CD14-positive monocyte (primary cell): ENCODE data around the gene SLC66A1. TPM values are rescaled to one million over a fixed set of nuclear protein-coding genes. Genes with fewer than 3 reads are reported as not detected.

Experiments used
- DNase-seq, 3 donors: peaks; one replicate each; pipeline ENCODE4 v3.0.0-alpha.2; 2011 to 2022
- H2AFZ ChIP-seq: 2 replicates; pipeline ENCODE4 v1.6.0; 2012; ENCODE audit warnings: mild to moderate bottlenecking, low read depth, low read length, inconsistent platforms; ENCODE audit not compliant: insufficient read depth, poor library complexity, severe bottlenecking
- H3K27ac ChIP-seq, 2 donors: 1 replicate in 1 of 2; 2 replicates in 1 of 2; pipeline ENCODE4 v1.5.1; 2012 to 2013; ENCODE audit warnings: low read length in 2 of 2, control low read depth in 1 of 2, inconsistent platforms in 1 of 2, low read depth in 1 of 2, mild to moderate bottlenecking in 1 of 2
- H3K27me3 ChIP-seq, 2 donors: one replicate each; pipeline versions ENCODE4 v1.6.0 to v1.6.1; 2011 to 2013; ENCODE audit warnings: low read length in 2 of 2; ENCODE audit not compliant: control insufficient read depth in 2 of 2, insufficient read depth in 2 of 2
- H3K36me3 ChIP-seq, 2 donors: replicated peaks in 1 of 2; 1 replicate in 1 of 2; 2 replicates in 1 of 2; pipeline versions ENCODE4 v1.5.1 to v1.6.1; 2012 to 2013; ENCODE audit warnings: low read length in 2 of 2, control low read depth in 1 of 2, inconsistent platforms in 1 of 2, mild to moderate bottlenecking in 1 of 2; ENCODE audit not compliant: insufficient read depth in 2 of 2, control insufficient read depth in 1 of 2
- H3K4me1 ChIP-seq, 2 donors: 1 replicate in 1 of 2; 2 replicates in 1 of 2; pipeline versions ENCODE4 v1.5.1 to v1.6.1; 2012 to 2013; ENCODE audit warnings: low read length in 2 of 2, control low read depth in 1 of 2, inconsistent platforms in 1 of 2, mild to moderate bottlenecking in 1 of 2, moderate library complexity in 1 of 2; ENCODE audit not compliant: insufficient read depth in 2 of 2, control insufficient read depth in 1 of 2
- H3K4me2 ChIP-seq: replicated peaks from 2 replicates; pipeline ENCODE3; 2012; ENCODE audit warnings: low read length, moderate library complexity, mild to moderate bottlenecking; ENCODE audit not compliant: poor library complexity, severe bottlenecking; ENCODE audit errors: extremely low read depth
- H3K4me3 ChIP-seq, 3 experiments: fragments of 200-600 bp in 1 of 3; sonication (generic) in 1 of 3; replicated peaks in 1 of 3; 1 replicate in 2 of 3; 2 replicates in 1 of 3; pipeline ENCODE4 v1.5.1; 2011 to 2013; ENCODE audit warnings: low read length in 3 of 3, mild to moderate bottlenecking in 3 of 3, control low read depth in 2 of 3, low read depth in 2 of 3, inconsistent platforms in 1 of 3, moderate library complexity in 1 of 3
- H3K79me2 ChIP-seq: 2 replicates; pipeline ENCODE4 v1.6.0; 2012; ENCODE audit warnings: mild to moderate bottlenecking, control low read depth, inconsistent platforms, low read length, moderate library complexity; ENCODE audit not compliant: insufficient read depth
- H3K9ac ChIP-seq: 2 replicates; pipeline ENCODE4 v1.6.0; 2017; ENCODE audit warnings: low read length, mild to moderate bottlenecking; ENCODE audit not compliant: insufficient read depth, poor library complexity, severe bottlenecking
- H3K9me3 ChIP-seq, 2 donors: replicated peaks in 1 of 2; 1 replicate in 1 of 2; 2 replicates in 1 of 2; pipeline versions ENCODE4 v1.5.1 to v1.6.1; 2012 to 2013; ENCODE audit warnings: low read length in 2 of 2, control low read depth in 1 of 2; ENCODE audit not compliant: control insufficient read depth in 1 of 2, insufficient read depth in 1 of 2
- H4K20me1 ChIP-seq: 2 replicates; pipeline ENCODE4 v1.6.0; 2012; ENCODE audit warnings: mild to moderate bottlenecking, low read length, control low read depth, moderate library complexity; ENCODE audit not compliant: insufficient read depth
- H3K27ac Mint-ChIP-seq, 7 donors: one replicate each; pipeline ENCODE4 v1.8.0; 2020; ENCODE audit warnings: mild to moderate bottlenecking in 7 of 7, mixed read lengths in 7 of 7, moderate library complexity in 6 of 7, inconsistent platforms in 2 of 7
- H3K27me3 Mint-ChIP-seq, 3 donors: one replicate each; pipeline ENCODE4 v1.8.0; 2021 to 2022; ENCODE audit warnings: low read depth in 3 of 3, mild to moderate bottlenecking in 3 of 3, mixed read lengths in 3 of 3, moderate library complexity in 3 of 3, inconsistent platforms in 1 of 3
- H3K36me3 Mint-ChIP-seq, 2 donors: one replicate each; pipeline ENCODE4 v1.8.0; 2020; ENCODE audit warnings: mixed read lengths in 2 of 2, inconsistent platforms in 1 of 2, mild to moderate bottlenecking in 1 of 2
- H3K4me1 Mint-ChIP-seq: one replicate; pipeline ENCODE4 v1.8.0; 2020; ENCODE audit warnings: mild to moderate bottlenecking, mixed read lengths
- H3K4me3 Mint-ChIP-seq, 2 donors: one replicate each; pipeline ENCODE4 v1.8.0; 2020; ENCODE audit warnings: mild to moderate bottlenecking in 2 of 2, mixed read lengths in 2 of 2, moderate library complexity in 1 of 2
- H3K9me3 Mint-ChIP-seq, 7 donors: one replicate each; pipeline ENCODE4 v1.8.0; 2020 to 2022; ENCODE audit warnings: mixed read lengths in 7 of 7, mild to moderate bottlenecking in 6 of 7, moderate library complexity in 6 of 7, inconsistent platforms in 2 of 7
- CTCF ChIP-seq: fragments of 200-600 bp; IDR thresholded peaks from one replicate; pipeline ENCODE4 v1.8.0; 2022; ENCODE audit warnings: antibody characterized with exemption, mild to moderate bottlenecking
- WGBS: methylation state at CpG from one replicate; pipeline ENCODE4 v1.1.5; 2013; ENCODE audit warnings: missing lambda C conversion rate; ENCODE audit not compliant: insufficient coverage; 5-methylcytosine and 5-hydroxymethylcytosine counted together
- intact Hi-C, 2 donors: fragments of 100-400 bp; cut with micrococcal nuclease; formaldehyde crosslinking; loops; one replicate each; pipeline versions ENCODE4 v1.15.0 to v1.15.1; 2023
- polyA plus RNA-seq, 3 donors: library from polyadenylated mRNA; depleted of rRNA in 1 of 3; unstranded in 2 of 3; stranded (reverse) in 1 of 3; fragments of 300-500 nt in 2 of 3; fragments of >200 nt in 1 of 3; fragmentation: Illumina TruSeq in 2 of 3; gene quantifications; 1 replicate in 2 of 3; 2 replicates in 1 of 3; pipeline ENCODE4 v1.2.3, GENCODE V29; 2012 to 2021

The SLC66A1 gene
- polyA plus RNA-seq, 3 donors = 9.1 to 21.1 (median 9.7) TPM

GRCh38 chr1:19313961-19314882, 2.1 kb downstream of the SLC66A1 start:
- Histone ChIP-seq H2AFZ (no peak overlapping the region), H3K27ac (peak overlapping the region; percentile 11 to 89), H4K20me1 (peaks cover 40% of the 10 kb centered on the region), H3K36me3 (peaks cover 7 to 15% of the 10 kb centered on the region in 2 donors), H3K4me3 (peak overlapping the region in 1 of 3 experiments; percentile 90), H3K4me2 (peak overlapping the region; percentile 91), H3K9me3 (no peaks in the 10 kb centered on the region), H3K79me2 (peaks cover 68% of the 10 kb centered on the region), H3K9ac (no peak overlapping the region), H3K4me1 (peaks cover 75 to 83% of the 10 kb centered on the region in 2 donors), H3K27me3 (no peaks in the 10 kb centered on the region)
- intact Hi-C loops = loop anchor here (5.0 kb wide), 4 partner anchors 62 to 357 kb away; partner anchors contain the start of genes EMC1 (in 1 of the 2), IFFO2 (in 1 of the 2) and MRTO4 (in 1 of the 2)
- Mint-ChIP-seq H3K9me3 (peaks cover 0 to 3% (median 0%) of the 10 kb centered on the region in 7 donors), H3K27me3 (peaks cover 0 to 7% (median 0%) of the 10 kb centered on the region in 3 donors), H3K27ac (peak overlapping the region; percentile 25 to 85 (median 64)), H3K4me1 (peaks cover 78% of the 10 kb centered on the region), H3K36me3 (peaks cover 14 to 23% of the 10 kb centered on the region in 2 donors), H3K4me3 (no peak overlapping the region)
- peak in 2 of 3 donors; percentile 33 to 49 for DNase-seq
- no peak for TF ChIP-seq CTCF
- WGBS = 70% methylated on average over 6 of the region's 10 CpGs

DNA sequence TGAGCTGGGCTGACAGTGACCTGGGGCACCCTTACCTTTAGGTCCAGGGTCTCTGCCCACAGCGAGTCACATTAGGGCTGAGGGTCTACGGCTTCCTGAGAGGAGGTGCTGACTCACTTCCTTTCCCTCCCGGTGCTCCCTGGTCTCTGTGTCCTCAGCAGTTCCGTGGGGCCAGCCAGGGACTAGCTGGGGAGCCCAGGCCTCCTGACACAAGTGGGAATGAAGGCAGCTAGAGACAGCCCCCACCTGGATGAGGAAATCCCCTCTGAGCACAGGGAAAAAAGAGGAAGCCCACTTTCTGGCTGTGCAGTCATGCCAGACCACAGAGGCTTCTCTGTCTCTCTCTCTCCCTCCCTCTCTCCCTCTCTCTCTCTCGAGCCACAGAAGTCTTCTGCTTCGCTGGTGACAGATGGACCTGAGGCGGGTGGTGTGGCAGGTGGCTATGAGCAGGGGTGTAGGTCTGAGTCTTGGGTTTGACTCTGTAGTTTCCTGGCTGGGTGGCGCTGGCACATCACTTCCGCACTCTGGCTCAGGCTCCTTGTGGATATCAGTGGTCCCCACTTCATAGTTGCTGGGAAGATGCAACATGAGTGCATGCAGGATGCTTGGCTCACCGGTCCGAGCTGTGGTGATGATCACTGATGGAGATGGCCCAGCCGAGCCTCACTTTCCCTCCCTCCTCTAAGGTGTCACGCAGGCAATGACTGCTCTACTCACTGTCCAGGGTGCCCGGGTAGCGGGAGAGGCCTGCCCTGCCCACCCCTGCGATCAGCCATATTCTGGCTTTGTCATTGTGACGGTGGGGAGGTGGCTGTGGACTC, 3.5 kb downstream of the SLC66A1 start:
- H3K36me3 Mint-ChIP-seq = peaks cover 17 to 30% of the 10 kb centered on the region in 2 donors
- H3K4me2 ChIP-seq = peak overlapping the region; percentile 58
- TF ChIP-seq CTCF = no peak
- H3K27me3 ChIP-seq = no peaks in the 10 kb centered on the region
- WGBS = 16% methylated on average over 8 of the region's 17 CpGs
- peaks cover 76% of the 10 kb centered on the region for H3K4me1 Mint-ChIP-seq
- intact Hi-C loops = no loop called here
- H4K20me1 ChIP-seq = peaks cover 40% of the 10 kb centered on the region
- H3K9me3 Mint-ChIP-seq = peaks cover 0 to 3% (median 0%) of the 10 kb centered on the region in 7 donors
- H3K27ac Mint-ChIP-seq = peak overlapping the region; percentile 38 to 85 (median 68)
- peaks cover 7 to 15% of the 10 kb centered on the region in 2 donors for H3K36me3 ChIP-seq
- peaks cover 68% of the 10 kb centered on the region for H3K79me2 ChIP-seq
- peak overlapping the region in 1 of 3 experiments; percentile 40 for H3K4me3 ChIP-seq
- H3K9me3 ChIP-seq = no peaks in the 10 kb centered on the region
- H3K27ac ChIP-seq = peak overlapping the region; percentile 46 to 89
- peak overlapping the region; percentile 6 to 71 for H3K4me3 Mint-ChIP-seq
- peaks cover 75 to 85% of the 10 kb centered on the region in 2 donors for H3K4me1 ChIP-seq
- H3K9ac ChIP-seq = peak overlapping the region; percentile 5
- DNase-seq = peak; percentile 49 to 70 (median 63)
- no peak overlapping the region for H2AFZ ChIP-seq
- peaks cover 0 to 7% (median 0%) of the 10 kb centered on the region in 3 donors for H3K27me3 Mint-ChIP-seq
